Thyroid gland (tissue), 4 donors: Measurements from ENCODE around the gene SENP2. TPM values are rescaled to one million over a fixed set of nuclear protein-coding genes. Genes with fewer than 3 reads are reported as not detected.
"Not testable (repeated sequence)": the region's sequence is repeated elsewhere in the genome, so short reads cannot be mapped to it uniquely, and the experiment has no call there.

Experiments
- DNase-seq, 2 donors: peaks; one replicate each; pipeline ENCODE4 v3.0.0-alpha.2; 2019
- H3K27ac ChIP-seq, 3 donors: fragments of 200-600 bp; sonication (generic); 1 replicate in 2 of 3; 2 replicates in 1 of 3; pipeline ENCODE4 v1.5.1; 2016 to 2019; ENCODE audit warnings: mild to moderate bottlenecking in 1 of 3, moderate library complexity in 1 of 3
- H3K27me3 ChIP-seq: fragments of 200-600 bp; sonication (generic); one replicate; pipeline ENCODE4 v1.5.1; 2019
- H3K36me3 ChIP-seq, 2 donors: fragments of 200-600 bp; sonication (generic); one replicate each; pipeline ENCODE4 v1.5.1; 2016 to 2019
- H3K4me1 ChIP-seq, 2 donors: fragments of 200-600 bp; sonication (generic); one replicate each; pipeline ENCODE4 v1.5.1; 2017 to 2019
- H3K4me3 ChIP-seq, 3 donors: fragments of 200-600 bp; sonication (generic); replicated peaks in 1 of 3; 1 replicate in 2 of 3; 2 replicates in 1 of 3; pipeline ENCODE4 v1.5.1; 2016; ENCODE audit warnings: mild to moderate bottlenecking in 1 of 3
- H3K9me3 ChIP-seq: fragments of 200-600 bp; sonication (generic); one replicate; pipeline ENCODE4 v1.5.1; 2017
- POLR2A ChIP-seq, 2 donors: fragments of 450-650 bp; IDR thresholded peaks; one replicate each; pipeline ENCODE4 v1.6.1; 2017; ENCODE audit warnings: antibody characterized with exemption in 2 of 2, mild to moderate bottlenecking in 2 of 2, moderate library complexity in 1 of 2
- WGBS, 2 donors: methylation state at CpG; one replicate each; pipeline ENCODE4 v1.1.5; 2017; 5-methylcytosine and 5-hydroxymethylcytosine counted together
- intact Hi-C: fragments of 100-400 bp; cut with DNase I; formaldehyde crosslinking; loops from one replicate; pipeline ENCODE4 v1.15.1; 2023
- total RNA-seq, 4 donors: library from RNA; depleted of rRNA; stranded (reverse); fragments of >200 nt; gene quantifications; one replicate each; pipeline ENCODE4 v1.2.3, GENCODE V29; 2016
- TF ChIP-seq, protein P1 (sequence below), 6 experiments: fragments of 200-600 bp in 3 of 6; fragments of 450-650 bp in 3 of 6; sonication (generic) in 3 of 6; IDR thresholded peaks; one replicate each; pipeline ENCODE4 v1.5.1; 2016 to 2019; ENCODE audit warnings: antibody characterized with exemption in 6 of 6, mild to moderate bottlenecking in 2 of 6, inconsistent platforms in 1 of 6, moderate library complexity in 1 of 6

Gene SENP2
- total RNA-seq, 4 donors from 2014 or later: 34.0 to 82.9 (median 39.6) TPM

DNA sequence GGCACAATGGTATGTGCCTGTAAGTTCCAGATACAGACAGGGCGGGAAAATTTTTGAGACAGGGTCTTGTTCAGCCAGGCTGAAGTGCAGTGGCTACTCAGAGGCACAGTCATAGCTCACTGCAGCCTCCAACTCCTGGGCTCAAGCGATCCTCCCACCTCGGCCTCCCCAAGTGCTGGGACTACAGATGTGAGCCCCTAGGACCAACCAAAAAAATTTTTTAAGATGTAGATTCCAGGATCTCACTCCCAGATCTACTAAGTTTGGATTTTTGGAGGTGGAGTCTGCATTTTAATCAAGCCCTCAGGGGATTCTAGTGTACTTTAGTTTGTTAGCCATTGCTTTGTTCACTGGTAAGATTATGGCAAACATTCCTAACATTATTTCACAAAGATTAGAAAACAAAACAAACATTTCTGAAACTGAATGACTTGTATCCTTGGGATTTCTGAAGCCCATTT lies 36.4 kb upstream of the SENP2 start:
- Histone ChIP-seq H3K27ac (no peak overlapping the region), H3K4me1 (no peaks in the 10 kb centered on the region), H3K9me3 (no peaks in the 10 kb centered on the region), H3K36me3 (no peaks in the 10 kb centered on the region), H3K4me3 (no peak overlapping the region), H3K27me3 (no peaks in the 10 kb centered on the region)
- 84 to 97% methylated on average over 3 of the region's 3 CpGs for whole genome bisulfite sequencing, 2 donors
- intact Hi-C loops: no loop called here
- no peak for DNase-seq
- TF ChIP-seq, protein P1, sequence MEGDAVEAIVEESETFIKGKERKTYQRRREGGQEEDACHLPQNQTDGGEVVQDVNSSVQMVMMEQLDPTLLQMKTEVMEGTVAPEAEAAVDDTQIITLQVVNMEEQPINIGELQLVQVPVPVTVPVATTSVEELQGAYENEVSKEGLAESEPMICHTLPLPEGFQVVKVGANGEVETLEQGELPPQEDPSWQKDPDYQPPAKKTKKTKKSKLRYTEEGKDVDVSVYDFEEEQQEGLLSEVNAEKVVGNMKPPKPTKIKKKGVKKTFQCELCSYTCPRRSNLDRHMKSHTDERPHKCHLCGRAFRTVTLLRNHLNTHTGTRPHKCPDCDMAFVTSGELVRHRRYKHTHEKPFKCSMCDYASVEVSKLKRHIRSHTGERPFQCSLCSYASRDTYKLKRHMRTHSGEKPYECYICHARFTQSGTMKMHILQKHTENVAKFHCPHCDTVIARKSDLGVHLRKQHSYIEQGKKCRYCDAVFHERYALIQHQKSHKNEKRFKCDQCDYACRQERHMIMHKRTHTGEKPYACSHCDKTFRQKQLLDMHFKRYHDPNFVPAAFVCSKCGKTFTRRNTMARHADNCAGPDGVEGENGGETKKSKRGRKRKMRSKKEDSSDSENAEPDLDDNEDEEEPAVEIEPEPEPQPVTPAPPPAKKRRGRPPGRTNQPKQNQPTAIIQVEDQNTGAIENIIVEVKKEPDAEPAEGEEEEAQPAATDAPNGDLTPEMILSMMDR (IDR thresholded peaks at IDR 0.05): no peak

DNA sequence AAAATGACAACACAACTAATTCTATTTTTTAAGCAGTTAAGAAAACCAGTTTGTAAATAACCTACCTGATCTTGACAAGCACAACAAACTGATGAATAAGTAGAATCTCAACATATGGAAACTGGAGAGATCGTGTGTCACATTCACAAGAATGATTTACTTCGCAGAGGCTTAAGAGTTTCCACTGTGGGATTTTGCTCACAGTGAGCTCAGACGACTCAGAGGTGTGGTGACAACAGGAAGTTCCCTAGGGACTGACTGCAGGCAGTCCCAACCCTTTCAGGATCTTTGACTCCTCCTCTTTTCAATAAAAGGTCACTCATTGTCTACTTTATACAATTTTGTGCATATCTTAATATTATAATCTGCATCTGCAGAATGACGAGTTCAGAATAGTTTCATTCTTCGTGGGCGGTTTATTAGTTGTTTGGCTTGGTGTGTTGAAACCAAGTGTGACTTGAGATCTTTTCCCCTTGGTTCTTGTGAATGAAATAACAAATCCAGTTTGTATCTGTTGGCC lies 33.7 kb upstream of the SENP2 start, which contains the start of gene LIPH:
LIPH (minus strand) TSS at position 231 of the 520 bp plus-strand sequence; CDS start at position 114, 117 bp downstream.
- DNase-seq: no peak
- intact Hi-C loops: no loop called here
- Histone ChIP-seq H3K9me3 (no peaks in the 10 kb centered on the region), H3K27me3 (no peaks in the 10 kb centered on the region), H3K4me1 (no peaks in the 10 kb centered on the region), H3K36me3 (no peaks in the 10 kb centered on the region), H3K27ac (no peak within 1 kb of the TSS), H3K4me3 (no peak within 1 kb of the TSS)
- WGBS, 2 donors: 47 to 52% methylated on average over 6 of the region's 6 CpGs
- TF ChIP-seq POLR2A (IDR thresholded peaks at IDR 0.05): no peak
- TF ChIP-seq, protein P1 (IDR thresholded peaks at IDR 0.05): no peak

DNA sequence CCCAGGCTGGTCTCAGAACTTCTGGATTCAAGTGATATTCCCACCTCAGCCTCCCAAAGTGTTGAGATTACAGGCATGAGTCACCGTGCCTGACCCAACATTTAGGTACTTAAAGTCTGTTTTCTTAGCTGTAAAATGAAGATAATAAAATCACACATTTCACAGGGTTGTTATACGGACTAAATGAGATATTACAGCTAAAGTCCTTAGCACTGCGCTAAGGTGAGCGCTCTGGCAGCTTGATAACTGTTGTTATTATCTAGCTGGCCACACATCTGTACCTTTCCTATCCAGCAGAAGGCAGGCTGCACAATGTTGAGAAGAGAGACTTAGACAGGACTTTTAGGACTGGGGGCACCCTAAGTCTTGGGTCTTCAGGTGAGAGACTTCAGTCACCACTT lies 31.0 kb upstream of the SENP2 start:
- Histone ChIP-seq H3K27me3 (no peaks in the 10 kb centered on the region), H3K4me1 (peaks cover 0 to 5% of the 10 kb centered on the region in 2 donors), H3K27ac (no peak overlapping the region), H3K4me3 (no peak overlapping the region), H3K9me3 (no peaks in the 10 kb centered on the region), H3K36me3 (no peaks in the 10 kb centered on the region)
- DNase-seq: no peak
- WGBS, 2 donors: 90 to 92% methylated on average over 4 of the region's 4 CpGs
- intact Hi-C loops: no loop called here
- no peak for TF ChIP-seq POLR2A (IDR thresholded peaks at IDR 0.05)
- TF ChIP-seq, protein P1 (IDR thresholded peaks at IDR 0.05): no peak

DNA sequence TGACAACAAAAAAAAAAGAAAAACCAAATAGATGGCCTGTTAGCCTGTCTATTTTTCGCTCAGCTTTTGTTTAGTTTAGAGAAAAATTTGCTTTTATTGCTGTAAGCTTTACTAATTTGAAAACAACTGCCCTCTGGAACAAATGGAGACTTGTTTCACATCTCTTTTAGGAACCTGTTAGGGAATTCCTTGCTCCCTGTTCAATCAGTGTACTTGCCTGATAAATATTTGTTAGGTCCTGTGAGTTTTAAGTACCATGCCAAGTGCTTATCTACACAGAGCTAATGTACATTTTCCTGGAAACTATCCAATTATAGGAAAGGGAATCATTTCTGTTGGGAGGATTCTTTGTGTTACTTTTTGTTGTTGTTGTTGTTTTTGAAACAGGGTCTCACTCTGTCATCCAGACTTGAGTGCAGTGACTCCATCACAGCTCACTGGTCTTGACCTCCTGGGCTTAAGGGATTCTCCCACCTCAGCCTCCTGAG lies 30.2 kb upstream of the SENP2 start:
- TF ChIP-seq, protein P1 (IDR thresholded peaks at IDR 0.05): no peak
- no peak for TF ChIP-seq POLR2A (IDR thresholded peaks at IDR 0.05)
- Histone ChIP-seq H3K27me3 (no peaks in the 10 kb centered on the region), H3K27ac (no peak overlapping the region), H3K4me1 (peaks cover 0 to 5% of the 10 kb centered on the region in 2 donors), H3K9me3 (no peaks in the 10 kb centered on the region), H3K4me3 (no peak overlapping the region), H3K36me3 (no peaks in the 10 kb centered on the region)
- 82 to 83% methylated on average over 1 of the region's 1 CpG for WGBS, 2 donors
- no peak for DNase-seq
- intact Hi-C loops: no loop called here

DNA sequence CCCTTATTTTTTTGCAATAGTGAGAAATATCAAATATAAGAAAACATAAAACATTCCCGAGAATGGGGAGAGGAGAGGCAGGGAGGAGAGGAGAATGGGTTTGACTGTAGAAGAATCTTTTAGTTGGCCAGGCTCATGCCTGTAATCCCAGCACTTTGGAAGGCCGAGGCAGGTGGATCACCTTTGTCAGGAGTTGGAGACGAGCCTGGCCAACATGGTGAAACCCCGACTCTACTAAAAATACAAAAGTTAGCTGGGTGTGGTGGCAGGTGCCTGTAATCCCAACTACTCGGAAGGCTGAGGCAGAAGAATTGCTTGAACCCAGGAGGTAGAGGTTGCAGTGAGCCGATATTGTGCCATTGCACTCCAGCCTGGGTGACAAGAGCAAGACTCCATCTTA lies 29.5 kb upstream of the SENP2 start:
- H3K27ac ChIP-seq, H3K9me3 ChIP-seq, H3K36me3 ChIP-seq, H3K27me3 ChIP-seq, H3K4me1 ChIP-seq, H3K4me3 ChIP-seq, intact Hi-C loops, DNase-seq: not testable (repeated sequence)
- WGBS, 2 donors: 83 to 84% methylated on average over 6 of the region's 6 CpGs
